Smooth muscle cell (in vitro differentiated cells): ENCODE results near the gene DDX10. TPM values are rescaled to one million over a fixed set of nuclear protein-coding genes. Genes with fewer than 3 reads are reported as not detected.
"Not testable (repeated sequence)": the region's sequence is repeated elsewhere in the genome, so short reads cannot be mapped to it uniquely, and the experiment has no call there.

ENCODE experiments used
- DNase-seq: peaks from one replicate; lab custom pipeline; 2025; ENCODE audit not compliant: unreplicated experiment; lab: John Stamatoyannopoulos, UW
- H2AFZ ChIP-seq: fragments of 200-600 bp; sonication (generic); 2 replicates; pipeline ENCODE4 v1.6.0; 2016; ENCODE audit warnings: antibody characterized with exemption, low read depth, mild to moderate bottlenecking
- H3F3A ChIP-seq: fragments of 200-600 bp; sonication (generic); 2 replicates; pipeline ENCODE4 v1.6.0; 2017; ENCODE audit warnings: antibody characterized with exemption, low read depth
- H3K27ac ChIP-seq: fragments of 200-600 bp; sonication (generic); 2 replicates; pipeline ENCODE4 v1.5.1; 2016; ENCODE audit warnings: low read depth, mild to moderate bottlenecking
- H3K27me3 ChIP-seq: fragments of 200-600 bp; sonication (generic); 2 replicates; pipeline ENCODE4 v1.6.1; 2016; ENCODE audit warnings: low read depth, mild to moderate bottlenecking
- H3K36me3 ChIP-seq: fragments of 200-600 bp; sonication (generic); 2 replicates; pipeline ENCODE4 v1.5.1; 2016; ENCODE audit warnings: low read depth
- H3K4me1 ChIP-seq: fragments of 200-600 bp; sonication (generic); 2 replicates; pipeline ENCODE4 v1.5.1; 2016; ENCODE audit warnings: low read depth
- H3K4me2 ChIP-seq: fragments of 200-600 bp; sonication (generic); 2 replicates; pipeline ENCODE4 v1.6.0; 2016; ENCODE audit warnings: mild to moderate bottlenecking
- H3K4me3 ChIP-seq: fragments of 200-600 bp; sonication (generic); 2 replicates; pipeline ENCODE4 v1.5.1; 2016; ENCODE audit warnings: mild to moderate bottlenecking
- H3K79me2 ChIP-seq: fragments of 200-600 bp; sonication (generic); 2 replicates; pipeline ENCODE4 v1.6.0; 2016; ENCODE audit warnings: low read depth, mild to moderate bottlenecking
- H3K9ac ChIP-seq: fragments of 200-600 bp; sonication (generic); 2 replicates; pipeline ENCODE4 v1.6.0; 2016; ENCODE audit warnings: low read depth
- H3K9me3 ChIP-seq: fragments of 200-600 bp; sonication (generic); replicated peaks from 2 replicates; pipeline ENCODE4 v1.5.1; 2016; ENCODE audit warnings: low read depth
- H4K20me1 ChIP-seq: fragments of 200-600 bp; sonication (generic); 2 replicates; pipeline ENCODE4 v1.6.0; 2016; ENCODE audit warnings: low read depth
- WGBS: methylation state at CpG from one replicate; pipeline ENCODE4 v1.1.7; 2016; ENCODE audit warnings: low lambda C conversion rate; 5-methylcytosine and 5-hydroxymethylcytosine counted together
- polyA plus RNA-seq: library from polyadenylated mRNA; unstranded; fragments of >200 nt; fragmentation: Nextera tagmentation; extraction: Ambion mirVana; gene quantifications from 2 replicates; pipeline ENCODE4 v1.2.1, GENCODE V29; 2016
- total RNA-seq: library from RNA; depleted of rRNA; stranded (reverse); fragments of >200 nt; gene quantifications from 2 replicates; pipeline ENCODE4 v1.2.3, GENCODE V29; 2014
- TF ChIP-seq, protein P1 (sequence below): fragments of 200-600 bp; sonication (generic); IDR thresholded peaks from 2 replicates; pipeline ENCODE4 v1.5.1; 2017; ENCODE audit warnings: borderline replicate concordance, mild to moderate bottlenecking, antibody characterized with exemption; ENCODE audit not compliant: insufficient read depth, poor library complexity, severe bottlenecking

Gene DDX10
- total and polyA plus RNA-seq, 2 experiments from 2014 or later = 7.3 to 15.7 TPM

DNA sequence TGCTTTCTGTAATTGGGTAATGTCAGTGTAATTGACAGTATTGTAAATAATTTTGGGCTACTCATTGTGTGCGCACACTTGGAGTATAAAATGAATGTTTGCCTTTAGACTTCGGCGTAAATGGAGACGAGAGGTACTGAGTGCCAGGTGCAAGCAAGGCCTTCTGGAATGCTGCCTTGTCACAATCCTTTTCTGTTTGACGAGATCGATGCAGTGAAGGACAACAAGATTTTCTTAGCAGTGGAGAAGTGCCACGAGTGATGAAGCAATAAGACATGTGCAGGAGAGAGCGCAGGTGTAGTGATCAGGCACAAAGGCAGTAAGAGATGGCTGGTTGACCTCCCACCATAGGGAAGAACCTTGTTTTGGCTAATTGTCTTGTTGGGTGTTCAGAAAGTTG is 67.5 kb downstream of the DDX10 start:
- 80% methylated on average over 8 of the region's 8 CpGs for WGBS
- Histone ChIP-seq H3K4me3 (no peak overlapping the region), H3K27ac (no peak overlapping the region), H4K20me1 (no peaks in the 10 kb centered on the region), H3K9ac (no peak overlapping the region), H3K4me2 (no peak overlapping the region), H3F3A (no peaks in the 10 kb centered on the region), H3K27me3 (no peaks in the 10 kb centered on the region), H3K79me2 (peaks cover 9% of the 10 kb centered on the region), H3K4me1 (no peaks in the 10 kb centered on the region), H2AFZ (no peak overlapping the region), H3K9me3 (no peaks in the 10 kb centered on the region), H3K36me3 (no peaks in the 10 kb centered on the region)
- TF ChIP-seq, protein P1, sequence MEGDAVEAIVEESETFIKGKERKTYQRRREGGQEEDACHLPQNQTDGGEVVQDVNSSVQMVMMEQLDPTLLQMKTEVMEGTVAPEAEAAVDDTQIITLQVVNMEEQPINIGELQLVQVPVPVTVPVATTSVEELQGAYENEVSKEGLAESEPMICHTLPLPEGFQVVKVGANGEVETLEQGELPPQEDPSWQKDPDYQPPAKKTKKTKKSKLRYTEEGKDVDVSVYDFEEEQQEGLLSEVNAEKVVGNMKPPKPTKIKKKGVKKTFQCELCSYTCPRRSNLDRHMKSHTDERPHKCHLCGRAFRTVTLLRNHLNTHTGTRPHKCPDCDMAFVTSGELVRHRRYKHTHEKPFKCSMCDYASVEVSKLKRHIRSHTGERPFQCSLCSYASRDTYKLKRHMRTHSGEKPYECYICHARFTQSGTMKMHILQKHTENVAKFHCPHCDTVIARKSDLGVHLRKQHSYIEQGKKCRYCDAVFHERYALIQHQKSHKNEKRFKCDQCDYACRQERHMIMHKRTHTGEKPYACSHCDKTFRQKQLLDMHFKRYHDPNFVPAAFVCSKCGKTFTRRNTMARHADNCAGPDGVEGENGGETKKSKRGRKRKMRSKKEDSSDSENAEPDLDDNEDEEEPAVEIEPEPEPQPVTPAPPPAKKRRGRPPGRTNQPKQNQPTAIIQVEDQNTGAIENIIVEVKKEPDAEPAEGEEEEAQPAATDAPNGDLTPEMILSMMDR = no peak
- no peak for DNase-seq

DNA sequence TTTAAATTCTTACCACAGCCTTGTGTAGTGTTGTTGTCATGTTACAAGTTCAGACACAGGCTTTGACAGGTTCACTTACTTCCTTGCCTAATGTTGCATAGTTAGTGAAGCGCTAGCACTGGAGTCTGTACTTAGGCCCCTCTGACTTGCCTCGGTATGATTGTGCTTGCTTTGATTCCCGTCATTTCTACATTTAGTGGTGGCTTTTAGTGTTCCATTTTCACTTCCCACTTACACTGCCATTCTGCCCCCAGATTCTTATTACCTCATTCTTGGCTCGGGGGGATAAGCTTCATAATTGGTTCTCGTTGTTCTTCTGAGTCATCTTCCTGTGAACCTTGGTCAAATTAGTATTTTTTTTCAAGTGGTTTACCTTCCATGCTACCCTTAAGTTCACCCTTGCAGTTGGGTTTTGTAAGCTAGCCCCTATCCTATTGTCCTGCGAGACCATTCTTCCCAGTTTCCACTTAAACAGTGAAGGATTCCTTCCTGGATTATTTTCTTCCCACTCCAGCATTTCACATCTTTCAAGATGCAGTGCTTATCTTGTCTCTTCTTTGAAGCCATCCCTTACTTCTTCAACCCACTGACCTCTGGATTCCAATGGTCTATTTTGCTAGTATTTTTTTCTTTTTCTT is 68.7 kb downstream of the DDX10 start:
- Histone ChIP-seq H4K20me1 (no peaks in the 10 kb centered on the region), H3K79me2 (peaks cover 9% of the 10 kb centered on the region), H3K4me1 (no peaks in the 10 kb centered on the region), H3K4me2 (no peak overlapping the region), H2AFZ (no peak overlapping the region), H3K27me3 (no peaks in the 10 kb centered on the region), H3K9ac (no peak overlapping the region), H3K9me3 (no peaks in the 10 kb centered on the region), H3K4me3 (no peak overlapping the region), H3K36me3 (no peaks in the 10 kb centered on the region), H3F3A (no peaks in the 10 kb centered on the region), H3K27ac (peak overlapping the region; percentile 32)
- TF ChIP-seq, protein P1 = no peak
- WGBS = 48% methylated on average over 6 of the region's 6 CpGs
- DNase-seq = no peak

DNA sequence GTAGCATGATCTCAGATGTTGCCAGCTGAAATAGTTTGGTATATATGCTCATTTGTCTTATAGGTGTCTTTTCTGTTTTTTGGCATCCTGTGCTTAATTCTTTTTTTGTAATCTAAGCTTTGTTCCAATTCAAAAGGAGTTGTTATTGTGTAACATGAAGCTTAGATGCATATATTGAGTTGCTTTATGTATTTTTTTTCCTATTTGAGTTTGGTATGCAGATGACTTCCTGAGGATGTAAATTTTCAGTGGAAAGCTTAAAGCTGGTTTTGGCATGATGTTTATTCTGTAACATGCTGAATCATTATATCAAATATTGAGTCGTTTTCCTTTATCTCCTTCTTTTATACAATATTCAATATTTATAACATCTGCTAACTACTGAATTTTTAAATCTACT is 69.4 kb downstream of the DDX10 start:
- H3K4me3 ChIP-seq = no peak overlapping the region
- H3K79me2 ChIP-seq = peaks cover 9% of the 10 kb centered on the region
- H3K27ac ChIP-seq = no peak overlapping the region
- no peaks in the 10 kb centered on the region for H3F3A ChIP-seq
- no peaks in the 10 kb centered on the region for H4K20me1 ChIP-seq
- H3K4me2 ChIP-seq = no peak overlapping the region
- H3K36me3 ChIP-seq = no peaks in the 10 kb centered on the region
- DNase-seq = no peak
- 90% methylated on average over 1 of the region's 1 CpG for WGBS
- H3K9ac ChIP-seq = no peak overlapping the region
- H2AFZ ChIP-seq = no peak overlapping the region
- H3K9me3 ChIP-seq = no peaks in the 10 kb centered on the region
- TF ChIP-seq, protein P1 = no peak
- H3K27me3 ChIP-seq = no peaks in the 10 kb centered on the region
- H3K4me1 ChIP-seq = no peaks in the 10 kb centered on the region

DNA sequence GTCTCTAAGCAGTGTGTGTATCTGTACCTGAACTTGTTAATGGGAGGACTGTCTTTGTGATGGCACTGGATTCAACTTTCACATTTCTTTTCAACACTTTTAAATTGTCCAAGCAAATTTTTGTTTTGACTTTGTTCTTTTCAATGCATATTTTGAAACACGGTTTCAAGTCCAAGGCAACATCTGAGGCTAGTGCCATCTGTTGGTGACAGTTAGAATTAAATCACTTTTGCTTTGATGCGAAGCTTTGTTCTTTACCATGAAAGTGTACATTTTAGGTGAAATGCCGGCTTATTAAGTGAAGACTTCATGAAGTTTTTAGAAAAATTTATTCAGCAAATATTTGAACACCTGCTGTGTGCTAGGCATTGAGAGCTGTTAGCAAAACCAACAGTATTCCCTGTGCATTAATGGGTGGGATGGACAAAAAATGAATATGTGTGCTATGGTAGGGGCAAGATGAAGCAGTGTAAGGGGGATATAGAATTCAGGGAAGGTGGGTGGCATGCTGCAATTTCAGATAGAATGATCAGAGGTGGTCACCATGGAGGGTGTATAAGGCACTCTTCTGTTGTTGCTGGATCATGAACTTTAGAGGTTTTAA is 70.2 kb downstream of the DDX10 start:
- Histone ChIP-seq H3F3A (no peaks in the 10 kb centered on the region), H3K4me2 (no peak overlapping the region), H2AFZ (no peak overlapping the region), H3K27ac (no peak overlapping the region), H3K9ac (no peak overlapping the region), H3K4me1 (no peaks in the 10 kb centered on the region), H3K27me3 (no peaks in the 10 kb centered on the region), H3K79me2 (peaks cover 9% of the 10 kb centered on the region), H3K9me3 (no peaks in the 10 kb centered on the region), H3K36me3 (no peaks in the 10 kb centered on the region), H3K4me3 (no peak overlapping the region), H4K20me1 (no peaks in the 10 kb centered on the region)
- TF ChIP-seq, protein P1 = peak; percentile 51
- 71% methylated on average over 3 of the region's 3 CpGs for WGBS
- DNase-seq = no peak

DNA sequence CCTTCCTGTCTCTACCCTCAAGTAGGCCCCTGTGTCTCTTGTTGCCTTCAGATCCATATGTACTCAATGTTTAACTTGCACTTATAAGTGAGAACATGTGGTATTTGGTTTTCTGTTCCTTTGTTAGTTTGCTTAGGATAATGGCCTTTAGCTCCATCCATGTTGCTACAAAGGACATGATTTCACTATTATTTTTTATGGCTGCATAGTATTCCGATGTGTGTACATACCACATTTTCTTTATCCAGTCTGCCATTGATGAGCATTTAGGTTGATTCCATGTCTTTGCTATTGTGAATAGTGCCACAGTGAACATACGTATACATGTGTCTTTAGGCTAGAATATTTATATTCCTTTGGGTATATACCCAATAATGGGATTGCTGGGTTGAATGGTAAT is 75.3 kb downstream of the DDX10 start:
- not testable (repeated sequence) for H3K36me3 ChIP-seq, H3K4me2 ChIP-seq, H3K4me1 ChIP-seq, DNase-seq, H2AFZ ChIP-seq, H3K4me3 ChIP-seq, H3K9ac ChIP-seq, H4K20me1 ChIP-seq, H3F3A ChIP-seq, H3K27ac ChIP-seq, H3K27me3 ChIP-seq, H3K9me3 ChIP-seq
- WGBS = 99% methylated on average over 2 of the region's 2 CpGs
- peaks cover 16% of the 10 kb centered on the region for H3K79me2 ChIP-seq
